AG04449 (cell line): Measurements from ENCODE around the gene HERPUD1.

ENCODE experiments used
- CTCF ChIA-PET: fragments of 350-600 bp; formaldehyde crosslinking; extraction: SDS; loops from one replicate; lab custom pipeline; 2021; ENCODE audit warnings: antibody characterized with exemption; lab: Yijun Ruan, JAX
- POLR2A ChIA-PET: fragments of 400-600, 350-600 bp; formaldehyde crosslinking; extraction: SDS; loops from one replicate; lab custom pipeline; 2020; ENCODE audit warnings: antibody characterized with exemption, inconsistent platforms; lab: Yijun Ruan, JAX
- DNase-seq: peaks from one replicate; pipeline ENCODE4 v3.0.0-alpha.2; 2010; ENCODE audit warnings: low read depth, low spot score
- H3K4me3 ChIP-seq: 2 replicates; pipeline ENCODE4 v1.5.1; 2011; ENCODE audit warnings: low read depth, mild to moderate bottlenecking, control low read depth, low read length
- TF ChIP-seq, protein P1 (sequence below): IDR thresholded peaks from one replicate; pipeline ENCODE4 v1.5.1; 2011; ENCODE audit warnings: mild to moderate bottlenecking, moderate library complexity, low read length, control low read depth, inconsistent platforms; ENCODE audit not compliant: insufficient read depth; ENCODE audit errors: missing control alignments

HERPUD1 gene

DNA sequence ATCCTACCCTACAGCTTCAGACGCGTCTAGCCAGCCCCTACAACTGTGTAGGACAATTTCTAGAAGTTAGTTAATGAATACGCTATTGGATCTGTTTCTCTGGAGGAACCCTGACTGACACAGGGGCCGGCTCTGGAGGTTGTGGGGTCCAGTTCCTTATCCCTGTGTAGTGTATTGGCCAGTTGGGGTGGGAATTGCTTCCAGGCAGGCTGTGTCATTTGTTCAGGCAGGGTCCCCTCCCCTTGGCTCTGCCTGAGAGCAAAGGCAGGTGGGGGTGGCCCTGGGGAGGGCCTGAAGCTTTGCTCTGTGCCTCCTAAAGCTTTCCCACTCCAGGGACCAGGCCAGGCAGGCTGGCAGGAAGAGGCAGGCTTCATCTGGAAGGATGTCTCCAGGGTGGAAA, 18.1 kb downstream of the HERPUD1 start:
- ChIA-PET CTCF (interaction anchor here (1.2 to 5.8 kb wide), 8 partner anchors 12 to 157 kb away, joined by 3 to 99 read pairs (median 4); partner anchors contain the start of genes CETP and SLC12A3), POLR2A (no interaction called here)
- no peak overlapping the region for H3K4me3 ChIP-seq
- no peak for DNase-seq
- TF ChIP-seq, protein P1, sequence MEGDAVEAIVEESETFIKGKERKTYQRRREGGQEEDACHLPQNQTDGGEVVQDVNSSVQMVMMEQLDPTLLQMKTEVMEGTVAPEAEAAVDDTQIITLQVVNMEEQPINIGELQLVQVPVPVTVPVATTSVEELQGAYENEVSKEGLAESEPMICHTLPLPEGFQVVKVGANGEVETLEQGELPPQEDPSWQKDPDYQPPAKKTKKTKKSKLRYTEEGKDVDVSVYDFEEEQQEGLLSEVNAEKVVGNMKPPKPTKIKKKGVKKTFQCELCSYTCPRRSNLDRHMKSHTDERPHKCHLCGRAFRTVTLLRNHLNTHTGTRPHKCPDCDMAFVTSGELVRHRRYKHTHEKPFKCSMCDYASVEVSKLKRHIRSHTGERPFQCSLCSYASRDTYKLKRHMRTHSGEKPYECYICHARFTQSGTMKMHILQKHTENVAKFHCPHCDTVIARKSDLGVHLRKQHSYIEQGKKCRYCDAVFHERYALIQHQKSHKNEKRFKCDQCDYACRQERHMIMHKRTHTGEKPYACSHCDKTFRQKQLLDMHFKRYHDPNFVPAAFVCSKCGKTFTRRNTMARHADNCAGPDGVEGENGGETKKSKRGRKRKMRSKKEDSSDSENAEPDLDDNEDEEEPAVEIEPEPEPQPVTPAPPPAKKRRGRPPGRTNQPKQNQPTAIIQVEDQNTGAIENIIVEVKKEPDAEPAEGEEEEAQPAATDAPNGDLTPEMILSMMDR: no peak

DNA sequence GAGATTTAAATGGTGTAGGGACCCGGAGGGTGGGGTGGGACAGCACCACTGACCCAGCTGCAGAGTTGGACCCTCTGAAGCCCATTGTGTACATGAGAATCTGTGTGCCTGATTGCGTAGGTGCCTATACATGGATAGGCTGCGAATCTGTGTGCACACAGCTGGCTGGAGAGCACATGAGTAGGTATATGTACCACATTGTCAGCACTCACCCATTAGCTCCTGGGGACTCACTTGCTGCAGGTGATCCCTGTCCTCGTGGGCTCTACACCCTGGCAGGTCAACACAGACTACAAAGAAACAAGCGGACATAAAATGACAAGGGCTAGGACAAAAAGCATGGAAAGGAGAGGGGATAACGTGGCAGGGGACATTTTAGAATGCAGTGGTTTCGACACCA, 18.5 kb downstream of the HERPUD1 start:
- POLR2A ChIA-PET: interaction anchor here (0.6 to 1.1 kb wide), 2 partner anchors 19 to 99 kb away, joined by 3 to 4 read pairs; partner anchors contain the start of gene HERPUD1
- TF ChIP-seq, protein P1: no peak
- CTCF ChIA-PET: interaction anchor here (0.8 to 5.8 kb wide), 13 partner anchors 9 to 157 kb away, joined by 3 to 99 read pairs (median 5); partner anchors contain the start of genes CETP and SLC12A3
- no peak for DNase-seq
- H3K4me3 ChIP-seq: no peak overlapping the region

DNA sequence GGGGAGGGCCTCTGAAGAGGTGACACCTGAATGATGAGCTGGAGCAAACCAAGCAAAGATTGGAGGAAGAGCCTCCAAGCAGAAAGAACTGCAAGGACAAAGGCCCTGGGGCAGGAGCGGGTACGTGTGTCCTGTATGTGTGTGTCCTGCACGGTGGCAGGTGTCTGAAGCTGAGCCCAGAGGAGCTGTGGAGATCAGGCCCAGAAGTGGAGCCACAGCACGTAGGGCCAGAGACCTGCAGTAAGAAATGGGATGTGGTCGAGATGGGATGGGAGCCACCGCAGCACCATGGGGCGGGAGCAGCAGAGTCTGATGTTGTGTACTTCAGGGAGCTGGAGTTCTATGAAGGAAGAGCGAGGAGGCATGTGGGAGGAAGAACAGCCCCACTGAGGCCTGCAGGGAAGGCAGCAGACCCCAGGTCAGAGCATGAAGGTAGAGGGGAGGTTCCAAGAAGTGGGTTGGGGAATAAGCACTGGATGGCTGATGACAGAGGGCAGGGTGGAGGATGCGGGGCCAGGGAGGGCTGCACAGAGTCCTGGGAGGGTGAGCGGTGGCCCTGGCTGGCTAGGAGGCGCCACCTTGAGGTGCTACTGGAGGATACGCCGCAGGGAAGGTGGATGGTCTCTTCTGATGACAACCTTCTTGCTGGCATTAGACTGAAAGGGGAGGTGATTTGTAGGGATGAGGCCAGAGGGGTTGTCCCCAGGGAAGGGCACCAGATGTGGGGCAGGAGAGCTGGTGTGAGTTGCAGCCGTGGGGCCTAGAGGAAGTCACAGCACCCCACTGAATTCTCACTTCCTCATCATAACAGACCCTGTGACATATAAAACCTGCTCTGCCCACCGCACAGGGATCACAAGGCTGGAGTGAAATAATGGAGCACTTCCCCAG, 19.2 kb downstream of the HERPUD1 start:
- DNase-seq: no peak
- H3K4me3 ChIP-seq: no peak overlapping the region
- TF ChIP-seq, protein P1: peak; percentile 87
- ChIA-PET POLR2A (interaction anchor here (0.6 to 1.1 kb wide), 3 partner anchors 20 to 509 kb away, joined by 3 to 4 read pairs (median 3); partner anchors contain the start of gene HERPUD1), CTCF (interaction anchor here (0.8 to 5.8 kb wide), 20 partner anchors 10 to 162 kb away, joined by 3 to 99 read pairs (median 4); partner anchors contain the start of genes CETP and SLC12A3)

DNA sequence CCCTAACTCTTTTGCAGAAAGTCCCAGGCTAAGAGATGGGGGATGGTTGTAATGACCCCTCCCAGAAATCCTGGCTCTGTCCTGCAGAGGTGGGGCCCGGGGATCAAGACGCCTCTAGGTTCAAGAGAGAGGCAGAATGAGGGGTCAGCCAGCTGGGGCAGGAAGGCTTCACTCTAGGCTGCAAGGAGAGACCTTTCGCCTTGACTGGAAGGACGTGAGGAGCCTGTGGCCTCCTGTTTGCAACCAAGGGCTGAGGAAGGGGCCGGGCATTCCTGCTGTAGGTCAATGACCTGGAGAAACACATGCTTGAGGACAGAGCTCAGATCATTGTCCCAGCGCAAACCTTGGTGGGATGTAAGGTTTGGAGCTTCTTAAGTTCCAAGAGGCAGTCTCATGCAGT, 21.1 kb downstream of the HERPUD1 start:
- ChIA-PET POLR2A (no interaction called here), CTCF (interaction anchor here (1.1 to 5.8 kb wide), 7 partner anchors 10 to 215 kb away, joined by 3 to 99 read pairs (median 4); partner anchors contain the start of genes CETP and SLC12A3)
- TF ChIP-seq, protein P1: no peak
- DNase-seq: no peak
- no peak overlapping the region for H3K4me3 ChIP-seq

DNA sequence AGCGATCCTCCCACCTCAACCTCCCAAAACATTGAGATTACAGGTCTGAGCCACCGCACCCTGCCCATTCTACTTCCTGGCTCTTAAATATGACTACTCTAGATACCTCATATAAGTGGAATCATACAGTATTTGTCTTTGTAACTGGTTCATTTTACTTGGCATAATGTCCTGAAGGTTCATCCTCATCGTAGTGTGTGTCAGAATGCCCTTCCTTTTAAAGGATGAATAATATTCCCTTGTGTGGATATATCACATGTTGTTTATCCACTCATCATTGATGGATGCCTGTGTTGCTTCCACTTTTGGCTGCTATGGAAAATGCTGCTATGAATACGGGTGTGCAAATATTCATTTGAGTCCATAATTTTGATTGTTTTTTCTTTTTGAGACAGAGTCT, 24.1 kb downstream of the HERPUD1 start:
- CTCF ChIA-PET: interaction anchor here (1.1 to 1.7 kb wide), 2 partner anchors 9 to 11 kb away, joined by 3 to 4 read pairs; no protein-coding TSS in a partner anchor
- no peak for DNase-seq
- TF ChIP-seq, protein P1: no peak
- no peak overlapping the region for H3K4me3 ChIP-seq
- POLR2A ChIA-PET: no interaction called here

DNA sequence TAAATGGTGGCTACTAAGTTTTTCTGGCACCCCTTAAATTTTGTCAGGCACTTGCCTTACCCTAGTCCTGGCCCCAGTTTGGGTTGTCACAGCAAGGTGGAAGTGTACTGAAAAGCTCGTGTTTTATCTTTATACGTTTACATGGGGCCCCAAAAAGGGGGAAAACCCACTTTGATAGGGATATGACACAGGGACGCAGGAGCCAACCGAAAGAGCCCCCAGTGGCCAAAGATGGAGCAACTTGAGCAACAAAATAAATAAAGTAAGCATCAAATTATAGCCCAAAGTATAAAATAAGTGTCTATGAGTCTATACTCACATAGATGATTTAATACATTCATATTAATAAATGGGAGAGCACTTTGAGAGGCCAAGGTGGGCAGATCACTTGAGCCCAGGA, 24.8 kb downstream of the HERPUD1 start:
- POLR2A ChIA-PET: no interaction called here
- TF ChIP-seq, protein P1: no peak
- no peak for DNase-seq
- no peak overlapping the region for H3K4me3 ChIP-seq
- CTCF ChIA-PET: interaction anchor here (0.7 to 2.7 kb wide), 4 partner anchors 9 to 90 kb away, joined by 3 to 11 read pairs (median 4); no protein-coding TSS in a partner anchor
